MM.1S (cell line): ENCODE results near the gene IRAK3.

Experiments used
- DNase-seq: peaks from one replicate; pipeline ENCODE4 v3.0.0-alpha.2; 2015
- H2AFZ ChIP-seq: fragments of 300-600 bp; sonication (generic); 2 replicates; pipeline ENCODE4 v1.6.0; 2016; ENCODE audit warnings: antibody characterized with exemption, low read length
- H3F3A ChIP-seq: fragments of 300-600 bp; sonication (generic); 2 replicates; pipeline ENCODE4 v1.6.1; 2016; ENCODE audit warnings: mild to moderate bottlenecking, antibody characterized with exemption, low read length, moderate library complexity, mixed read lengths; ENCODE audit not compliant: insufficient read depth
- H3K27ac ChIP-seq: fragments of 300-600 bp; sonication (generic); 2 replicates; pipeline ENCODE4 v1.5.1; 2016; ENCODE audit warnings: mild to moderate bottlenecking, low read length
- H3K27me3 ChIP-seq: fragments of 300-600 bp; sonication (generic); replicated peaks from 2 replicates; pipeline ENCODE4 v1.6.0; 2016; ENCODE audit warnings: low read length; ENCODE audit not compliant: insufficient read depth
- H3K36me3 ChIP-seq: fragments of 300-600 bp; sonication (generic); replicated peaks from 2 replicates; pipeline ENCODE4 v1.6.1; 2016; ENCODE audit warnings: mild to moderate bottlenecking, low read length, mixed read lengths; ENCODE audit not compliant: insufficient read depth
- H3K4me1 ChIP-seq: fragments of 300-600 bp; sonication (generic); 2 replicates; pipeline ENCODE4 v1.6.1; 2016; ENCODE audit warnings: low read length, mixed read lengths
- H3K4me2 ChIP-seq: fragments of 300-600 bp; sonication (generic); 2 replicates; pipeline ENCODE4 v1.6.0; 2016; ENCODE audit warnings: low read depth, low read length
- H3K4me3 ChIP-seq: fragments of 300-600 bp; sonication (generic); 2 replicates; pipeline ENCODE4 v1.5.1; 2016; ENCODE audit warnings: low read length, mixed read lengths
- H3K79me2 ChIP-seq: fragments of 300-600 bp; sonication (generic); 2 replicates; pipeline ENCODE4 v1.6.1; 2016; ENCODE audit warnings: mixed run types, low read length, mixed read lengths
- H3K9ac ChIP-seq: fragments of 300-600 bp; sonication (generic); 2 replicates; pipeline ENCODE4 v1.6.1; 2016; ENCODE audit warnings: low read length, mixed read lengths
- H3K9me2 ChIP-seq: fragments of 300-600 bp; sonication (generic); replicated peaks from 2 replicates; pipeline ENCODE4 v1.6.1; 2016; ENCODE audit warnings: mild to moderate bottlenecking, low read length, mixed read lengths; ENCODE audit not compliant: insufficient read depth
- H3K9me3 ChIP-seq: fragments of 300-600 bp; sonication (generic); replicated peaks from 2 replicates; pipeline ENCODE4 v1.6.1; 2016; ENCODE audit warnings: mild to moderate bottlenecking, low read length, mixed read lengths; ENCODE audit not compliant: insufficient read depth
- H4K20me1 ChIP-seq: fragments of 300-600 bp; sonication (generic); 2 replicates; pipeline ENCODE4 v1.6.1; 2016; ENCODE audit warnings: mild to moderate bottlenecking, low read length, moderate library complexity, mixed read lengths; ENCODE audit not compliant: insufficient read depth
- CTCF ChIP-seq: fragments of 300-600 bp; sonication (generic); IDR thresholded peaks from 2 replicates; pipeline ENCODE4 v1.5.1; 2016; ENCODE audit warnings: antibody characterized with exemption, low read length, mixed read lengths
- EZH2 ChIP-seq: fragments of 300-600 bp; sonication (generic); optimal IDR thresholded peaks from 2 replicates; pipeline ENCODE3; 2017; ENCODE audit warnings: low read depth, mild to moderate bottlenecking, antibody characterized with exemption, low read length, mixed read lengths
- EZH2phosphoT487 ChIP-seq: fragments of 300-600 bp; sonication (generic); IDR thresholded peaks from 2 replicates; pipeline ENCODE4 v1.6.1; 2018; ENCODE audit warnings: antibody characterized with exemption, low read length

IRAK3 gene

GRCh38 chr12:66188584-66189485 lies at the start of gene IRAK3:
Gene IRAK3, plus strand, starts transcription at chr12:66189214. Its CDS starts 86 bp downstream, at chr12:66189300.
- no peak within 1 kb of the TSS for H3K4me3 ChIP-seq
- H3K36me3 ChIP-seq = no peaks in the 10 kb centered on the region
- H3K4me2 ChIP-seq = no peak within 1 kb of the TSS
- no peaks in the 10 kb centered on the region for H3K4me1 ChIP-seq
- no peaks in the 10 kb centered on the region for H3K9me3 ChIP-seq
- H3K27me3 ChIP-seq = no peaks in the 10 kb centered on the region
- no peak for TF ChIP-seq EZH2
- no peak for TF ChIP-seq EZH2phosphoT487
- no peak for TF ChIP-seq CTCF
- DNase-seq = no peak
- H3K9me2 ChIP-seq = no peaks in the 10 kb centered on the region
- H3K9ac ChIP-seq = no peak within 1 kb of the TSS
- no peaks in the 10 kb centered on the region for H3K79me2 ChIP-seq
- no peak within 1 kb of the TSS for H3K27ac ChIP-seq
- no peaks in the 10 kb centered on the region for H3F3A ChIP-seq
- H4K20me1 ChIP-seq = no peaks in the 10 kb centered on the region
- H2AFZ ChIP-seq = no peak within 1 kb of the TSS

GRCh38 chr12:66139328-66139727 lies 49.7 kb upstream of the IRAK3 start:
- Histone ChIP-seq H3K27ac (no peak overlapping the region), H3K36me3 (peaks cover 4% of the 10 kb centered on the region; the same call in 1 of the 2 replicates), H3K9me3 (no peaks in the 10 kb centered on the region), H3K9me2 (no peaks in the 10 kb centered on the region), H3K9ac (no peak overlapping the region), H3F3A (no peaks in the 10 kb centered on the region), H3K79me2 (no peaks in the 10 kb centered on the region), H4K20me1 (no peaks in the 10 kb centered on the region), H3K4me1 (no peaks in the 10 kb centered on the region), H3K4me3 (no peak overlapping the region), H3K27me3 (no peaks in the 10 kb centered on the region), H3K4me2 (no peak overlapping the region), H2AFZ (no peak overlapping the region)
- TF ChIP-seq CTCF (no peak), EZH2phosphoT487 (no peak), EZH2 (no peak)
- DNase-seq = no peak

- H4K20me1 ChIP-seq = no peaks in the 10 kb centered on the region
- H3F3A ChIP-seq = no peaks in the 10 kb centered on the region; the same call in 1 of the 2 replicates
- no peaks in the 10 kb centered on the region for H3K9me3 ChIP-seq
- no peak overlapping the region for H3K27ac ChIP-seq
- no peaks in the 10 kb centered on the region for H3K27me3 ChIP-seq
- no peak overlapping the region for H3K4me2 ChIP-seq
- H3K9ac ChIP-seq = no peak overlapping the region
- no peak overlapping the region for H2AFZ ChIP-seq
- no peak overlapping the region for H3K4me3 ChIP-seq
- H3K36me3 ChIP-seq = peaks cover 4% of the 10 kb centered on the region; the same call in 1 of the 2 replicates
- TF ChIP-seq CTCF (no peak), EZH2phosphoT487 (no peak), EZH2 (no peak)
- DNase-seq = no peak
- no peaks in the 10 kb centered on the region for H3K79me2 ChIP-seq
- H3K9me2 ChIP-seq = no peaks in the 10 kb centered on the region
- H3K4me1 ChIP-seq = peaks cover 8% of the 10 kb centered on the region; the same call in 1 of the 2 replicates
Measured at GRCh38 chr12:66140731-66141130, 48.3 kb upstream of the IRAK3 start.
